Lung (tissue), 16 donors: ENCODE results near the gene RSU1. TPM values are rescaled to one million over a fixed set of nuclear protein-coding genes. Genes with fewer than 3 reads are reported as not detected.

ENCODE experiments used
- ATAC-seq: fragments of 200-7000 bp; cut with Tn5 transposase; one replicate; pipeline ENCODE4 v1.9.1; 2020; ENCODE audit warnings: moderate number of reproducible peaks; ENCODE audit not compliant: insufficient read depth, low FRiP score
- DNase-seq, 3 donors: peaks; one replicate each; pipeline ENCODE4 v3.0.0-alpha.2; 2013 to 2017
- H3K27ac ChIP-seq, 2 donors: one replicate each; pipeline ENCODE4 v1.5.1; 2013; ENCODE audit warnings: mild to moderate bottlenecking in 2 of 2, moderate library complexity in 2 of 2, control low read depth in 1 of 2, inconsistent platforms in 1 of 2, low read depth in 1 of 2, low read length in 1 of 2
- H3K27me3 ChIP-seq, 3 donors: one replicate each; pipeline ENCODE4 v1.5.1; 2013; ENCODE audit warnings: low read length in 2 of 3; ENCODE audit not compliant: control insufficient read depth in 3 of 3, insufficient read depth in 3 of 3
- H3K36me3 ChIP-seq, 4 donors: one replicate each; pipeline ENCODE4 v1.5.1; 2013; ENCODE audit warnings: low read length in 4 of 4, mild to moderate bottlenecking in 1 of 4, moderate library complexity in 1 of 4; ENCODE audit not compliant: control insufficient read depth in 4 of 4, insufficient read depth in 4 of 4
- H3K4me1 ChIP-seq, 5 donors: one replicate each; pipeline ENCODE4 v1.5.1; 2013; ENCODE audit warnings: low read length in 5 of 5, mild to moderate bottlenecking in 2 of 5, moderate library complexity in 1 of 5; ENCODE audit not compliant: control insufficient read depth in 5 of 5, insufficient read depth in 5 of 5
- H3K4me3 ChIP-seq: one replicate; pipeline ENCODE4 v1.5.1; 2013; ENCODE audit warnings: mild to moderate bottlenecking, control low read depth, moderate library complexity
- H3K9ac ChIP-seq, 2 donors: one replicate each; pipeline ENCODE4 v1.5.1; 2013; ENCODE audit warnings: low read length in 2 of 2, control low read depth in 1 of 2; ENCODE audit not compliant: insufficient read depth in 1 of 2
- H3K9me3 ChIP-seq, 4 donors: one replicate each; pipeline ENCODE4 v1.5.1; 2013; ENCODE audit warnings: low read length in 3 of 4, mild to moderate bottlenecking in 1 of 4, moderate library complexity in 1 of 4; ENCODE audit not compliant: control insufficient read depth in 4 of 4, insufficient read depth in 3 of 4
- CTCF ChIP-seq: IDR thresholded peaks from 2 replicates; pipeline ENCODE4 v1.5.1; 2012; ENCODE audit warnings: mild to moderate bottlenecking; ENCODE audit errors: control extremely low read depth, extremely low read depth
- WGBS, 2 donors: extraction: QIAGEN DNeasy Blood & Tissue Kit; methylation state at CpG; one replicate each; pipeline ENCODE4 v1.1.7; 2013; 5-methylcytosine and 5-hydroxymethylcytosine counted together
- long read RNA-seq, 5 donors: transcript quantifications; one replicate each; lab custom pipeline, GENCODE V29; 2026
- polyA plus RNA-seq, 2 donors: library from polyadenylated mRNA; stranded (reverse); fragments of 200-250 nt; gene quantifications; one replicate each; pipeline ENCODE4 v1.2.1, GENCODE V29; 2013
- total RNA-seq, 2 donors: library from RNA; depleted of rRNA in 1 of 2; stranded (reverse); fragments of >200 nt in 1 of 2; gene quantifications; one replicate each; pipeline ENCODE4 v1.2.1, GENCODE V29; 2014 to 2021
- donor health status: control.
- donor health status: control.
- donor health status: Bipolar disorder and iron deficiency.
- donor health status: healthy.
- donor health status: DM: yes; HTN: yes; CAD: no.

RSU1 gene
- total RNA-seq (10 to 100 TPM; 54.1 to 81.5 TPM), polyA plus RNA-seq (10 to 100 TPM; 36.0 to 61.8 TPM)
- long read RNA-seq, donor 1, transcript RSU1-205 (8 exons, 3,639 nt): minor isoform, 9 of 40 reads
- long read RNA-seq, donor 1, transcript RSU1-201 (9 exons, 3,834 nt): major isoform, 27 of 40 reads
- long read RNA-seq, donor 1, partial matches to known transcripts: 0 of 40 reads
- long read RNA-seq, donor 1, other reads (novel, unspliced or antisense): 0 of 40 reads
- long read RNA-seq, donor 2, transcript RSU1-201 (9 exons, 3,834 nt): major isoform, 8 of 12 reads
- long read RNA-seq, donor 2, partial matches to known transcripts: 0 of 12 reads
- long read RNA-seq, donor 2, other reads (novel, unspliced or antisense): 0 of 12 reads
- long read RNA-seq, donor 3, transcript RSU1-203 (8 exons, 3,919 nt): minor isoform, 5 of 30 reads
- long read RNA-seq, donor 3, transcript RSU1-201 (9 exons, 3,834 nt): major isoform, 21 of 30 reads
- long read RNA-seq, donor 3, partial matches to known transcripts: 0 of 30 reads
- long read RNA-seq, donor 3, other reads (novel, unspliced or antisense): 0 of 30 reads
- long read RNA-seq, donor 4, partial matches to known transcripts: 0 of 4 reads
- long read RNA-seq, donor 4, other reads (novel, unspliced or antisense): 0 of 4 reads
- long read RNA-seq, donor 5, transcript RSU1-205 (8 exons, 3,639 nt): minor isoform, 7 of 26 reads
- long read RNA-seq, donor 5, transcript RSU1-201 (9 exons, 3,834 nt): major isoform, 16 of 26 reads
- long read RNA-seq, donor 5, partial matches to known transcripts: 0 of 26 reads
- long read RNA-seq, donor 5, other reads (novel, unspliced or antisense): 0 of 26 reads

GRCh38 chr10:16817125-16818019 is at the start of gene RSU1:
TSS of gene RSU1 (minus strand) at chr10:16817424. CDS start at chr10:16817081, 343 bp downstream.
- H3K9ac ChIP-seq: peak within 1 kb of the TSS; percentile 27 to 83
- H3K27ac ChIP-seq: peak within 1 kb of the TSS; percentile 97 to 99
- DNase-seq: peak; percentile 100
- 0% methylated on average over 64 to 65 of the region's 65 CpGs for WGBS, 2 donors
- ATAC-seq: peak; percentile 97
- H3K9me3 ChIP-seq: peaks cover 0 to 4% (median 1%) of the 10 kb centered on the region in 4 donors
- no peaks in the 10 kb centered on the region for H3K27me3 ChIP-seq
- H3K4me3 ChIP-seq: peak within 1 kb of the TSS; percentile 77
- peaks cover 0 to 19% (median 10%) of the 10 kb centered on the region in 5 donors for H3K4me1 ChIP-seq
- peaks cover 0 to 7% (median 0%) of the 10 kb centered on the region in 4 donors for H3K36me3 ChIP-seq
- TF ChIP-seq CTCF: no peak

GRCh38 chr10:16866541-16867275 is 49.5 kb upstream of the RSU1 start:
- 93% methylated on average over 7 of the region's 7 CpGs for WGBS, 2 donors
- no peaks in the 10 kb centered on the region for H3K9me3 ChIP-seq
- no peak overlapping the region for H3K27ac ChIP-seq
- no peak overlapping the region for H3K4me3 ChIP-seq
- no peaks in the 10 kb centered on the region for H3K36me3 ChIP-seq
- H3K27me3 ChIP-seq: no peaks in the 10 kb centered on the region
- ATAC-seq (no peak), DNase-seq (no peak)
- peaks cover 0 to 3% (median 0%) of the 10 kb centered on the region in 5 donors for H3K4me1 ChIP-seq
- no peak for TF ChIP-seq CTCF
- no peak overlapping the region for H3K9ac ChIP-seq

- H3K9ac ChIP-seq: no peak overlapping the region
- no peak overlapping the region for H3K4me3 ChIP-seq
- 27 to 69% methylated on average over 7 of the region's 7 CpGs for WGBS, 2 donors
- no peaks in the 10 kb centered on the region for H3K36me3 ChIP-seq
- no peak for ATAC-seq
- H3K9me3 ChIP-seq: no peaks in the 10 kb centered on the region
- H3K4me1 ChIP-seq: peaks cover 0 to 3% (median 0%) of the 10 kb centered on the region in 5 donors
- no peak for TF ChIP-seq CTCF
- H3K27ac ChIP-seq: no peak overlapping the region
- no peaks in the 10 kb centered on the region for H3K27me3 ChIP-seq
- DNase-seq: no peak
Observed at GRCh38 chr10:16865766-16866165, 48.5 kb upstream of the RSU1 start.
